ENCODE data around the gene C6orf89.
"Not testable (repeated sequence)": the region's sequence is repeated elsewhere in the genome, so short reads cannot be mapped to it uniquely, and the experiment has no call there.

Gene C6orf89

GRCh38 chr6:36945301-36945700, 59.5 kb downstream of the C6orf89 start:
- no peak overlapping the region for H3K4me3 ChIP-seq (ENCODE audit: low read depth, low read length)

- H3K4me3 ChIP-seq (ENCODE audit: low read depth, low read length), result no peak overlapping the region
These were observed 60.8 kb downstream of the C6orf89 start for GRCh38 chr6:36946526-36946925.

- H3K4me3 ChIP-seq (ENCODE audit: low read depth, low read length), result no peak overlapping the region
These were observed 62.0 kb downstream of the C6orf89 start for GRCh38 chr6:36947570-36948351.

- H3K4me3 ChIP-seq (ENCODE audit: low read depth, low read length), result not testable (repeated sequence)
These were observed 63.3 kb downstream of the C6orf89 start for GRCh38 chr6:36949076-36949475.

- H3K4me3 ChIP-seq (ENCODE audit: low read depth, low read length), result no peak overlapping the region
These were observed 63.9 kb downstream of the C6orf89 start for GRCh38 chr6:36949636-36950035.

- H3K4me3 ChIP-seq (ENCODE audit: low read depth, low read length), result no peak overlapping the region
These were observed 68.1 kb downstream of the C6orf89 start for GRCh38 chr6:36953931-36954261.

- no peak within 1 kb of the TSS for H3K4me3 ChIP-seq (ENCODE audit: low read depth, low read length)
These were observed 68.6 kb downstream of the C6orf89 start, which contains the start of gene PI16 for GRCh38 chr6:36954262-36954931. Gene PI16 (plus strand): TSS chr6:36954738. CDS start chr6:36954761, 23 bp downstream.

GRCh38 chr6:36955136-36955535, 69.4 kb downstream of the C6orf89 start:
- H3K4me3 ChIP-seq (ENCODE audit: low read depth, low read length), result no peak overlapping the region

- no peak overlapping the region for H3K4me3 ChIP-seq (ENCODE audit: low read depth, low read length)
These were observed 70.1 kb downstream of the C6orf89 start for GRCh38 chr6:36955671-36956445.

- no peak overlapping the region for H3K4me3 ChIP-seq (ENCODE audit: low read depth, low read length)
These were observed 70.7 kb downstream of the C6orf89 start for GRCh38 chr6:36956446-36956820.

GRCh38 chr6:36957773-36958271, 72.1 kb downstream of the C6orf89 start:
- H3K4me3 ChIP-seq (ENCODE audit: low read depth, low read length), result no peak overlapping the region

- no peak overlapping the region for H3K4me3 ChIP-seq (ENCODE audit: low read depth, low read length)
These were observed 73.2 kb downstream of the C6orf89 start for GRCh38 chr6:36958775-36959554.

- no peak overlapping the region for H3K4me3 ChIP-seq (ENCODE audit: low read depth, low read length)
These were observed 74.0 kb downstream of the C6orf89 start for GRCh38 chr6:36959555-36960250.

GRCh38 chr6:36961441-36962435, 76.0 kb downstream of the C6orf89 start:
- H3K4me3 ChIP-seq (ENCODE audit: low read depth, low read length), result no peak overlapping the region

GRCh38 chr6:36962874-36963273, 77.1 kb downstream of the C6orf89 start:
- H3K4me3 ChIP-seq (ENCODE audit: low read depth, low read length), result no peak overlapping the region

GRCh38 chr6:36963451-36964290, 77.9 kb downstream of the C6orf89 start:
- H3K4me3 ChIP-seq (ENCODE audit: low read depth, low read length), result no peak overlapping the region

- no peak overlapping the region for H3K4me3 ChIP-seq (ENCODE audit: low read depth, low read length)
These were observed 78.6 kb downstream of the C6orf89 start for GRCh38 chr6:36964349-36964748.

GRCh38 chr6:36964908-36965307, 79.2 kb downstream of the C6orf89 start:
- no peak overlapping the region for H3K4me3 ChIP-seq (ENCODE audit: low read depth, low read length)
